Natural killer cell (primary cell): ENCODE data around the gene CEP170. TPM values are rescaled to one million over a fixed set of nuclear protein-coding genes. Genes with fewer than 3 reads are reported as not detected.
"Not testable (repeated sequence)": the region's sequence is repeated elsewhere in the genome, so short reads cannot be mapped to it uniquely, and the experiment has no call there.

ENCODE experiments used
- ATAC-seq, 3 donors: fragments of 150-1000 bp in 2 of 3; fragments of 200-7000 bp in 1 of 3; cut with Tn5 transposase; 1 replicate in 1 of 3; 2 replicates in 2 of 3; pipeline ENCODE4 v1.10.0; 2021; ENCODE audit warnings: mild to moderate bottlenecking in 2 of 3, moderate library complexity in 2 of 3
- DNase-seq, 2 donors: peaks; one replicate each; pipeline versions ENCODE4 v3.0.0 to v3.0.0-alpha.2; 2013 to 2021; ENCODE audit warnings: mixed read lengths in 1 of 2
- H3K27ac ChIP-seq: one replicate; pipeline ENCODE4 v1.5.1; 2013; ENCODE audit warnings: mild to moderate bottlenecking, low read length
- H3K27me3 ChIP-seq: one replicate; pipeline ENCODE4 v1.6.1; 2013; ENCODE audit warnings: low read length; ENCODE audit not compliant: control insufficient read depth, insufficient read depth
- H3K36me3 ChIP-seq: one replicate; pipeline ENCODE4 v1.6.1; 2013; ENCODE audit warnings: low read length; ENCODE audit not compliant: control insufficient read depth, insufficient read depth
- H3K4me1 ChIP-seq: one replicate; pipeline ENCODE4 v1.6.1; 2013; ENCODE audit warnings: low read length; ENCODE audit not compliant: control insufficient read depth, insufficient read depth
- H3K4me3 ChIP-seq: one replicate; pipeline ENCODE4 v1.5.1; 2013; ENCODE audit warnings: low read length
- H3K9me3 ChIP-seq: one replicate; pipeline ENCODE4 v1.6.1; 2013; ENCODE audit warnings: low read length; ENCODE audit not compliant: control insufficient read depth, insufficient read depth
- H3K27ac Mint-ChIP-seq, 2 donors: one replicate each; pipeline ENCODE4 v1.8.0; 2022; ENCODE audit warnings: mild to moderate bottlenecking in 2 of 2, mixed read lengths in 2 of 2, moderate library complexity in 1 of 2
- H3K27me3 Mint-ChIP-seq, 2 donors: one replicate each; pipeline ENCODE4 v1.8.0; 2022; ENCODE audit warnings: low read depth in 2 of 2, mixed read lengths in 2 of 2
- H3K36me3 Mint-ChIP-seq: one replicate; pipeline ENCODE4 v1.8.0; 2022; ENCODE audit warnings: mixed read lengths
- H3K4me1 Mint-ChIP-seq, 2 donors: one replicate each; pipeline ENCODE4 v1.8.0; 2022; ENCODE audit warnings: mixed read lengths in 2 of 2
- H3K4me3 Mint-ChIP-seq: one replicate; pipeline ENCODE4 v1.8.0; 2022; ENCODE audit warnings: mild to moderate bottlenecking, moderate library complexity, mixed read lengths
- H3K9me3 Mint-ChIP-seq, 2 donors: one replicate each; pipeline ENCODE4 v1.8.0; 2022; ENCODE audit warnings: mixed read lengths in 2 of 2
- WGBS: methylation state at CpG from one replicate; pipeline ENCODE4 v1.1.7; 2013; ENCODE audit warnings: missing lambda C conversion rate; ENCODE audit not compliant: insufficient coverage; 5-methylcytosine and 5-hydroxymethylcytosine counted together
- intact Hi-C: fragments of 100-400 bp; cut with micrococcal nuclease; formaldehyde crosslinking; loops from one replicate; pipeline ENCODE4 v1.14.2; 2022
- total RNA-seq, 4 donors: library from RNA; stranded (reverse); fragments of 120-200 nt in 1 of 4; gene quantifications; one replicate each; pipeline versions ENCODE4 v1.2.3 to v1.2.4, GENCODE V29; 2013 to 2022

CEP170 gene
- total RNA-seq, 3 donors from 2014 or later (not counting 1 experiment from before 2014, with no cell fraction given) = 13.5 to 22.7 (median 19.1) TPM

GRCh38 chr1:243147351-243147750 is 107.7 kb downstream of the CEP170 start:
- H3K4me3 Mint-ChIP-seq, H3K36me3 ChIP-seq, ATAC-seq, H3K36me3 Mint-ChIP-seq, H3K9me3 Mint-ChIP-seq, H3K27me3 Mint-ChIP-seq, DNase-seq, H3K9me3 ChIP-seq, H3K4me3 ChIP-seq, intact Hi-C loops, H3K27ac ChIP-seq, H3K27me3 ChIP-seq, H3K4me1 ChIP-seq, H3K27ac Mint-ChIP-seq, H3K4me1 Mint-ChIP-seq: not testable (repeated sequence)

GRCh38 chr1:243140498-243140897 is 114.6 kb downstream of the CEP170 start:
- no CpG with 5 or more reads among the region's 1 CpG for WGBS
- H3K4me1 Mint-ChIP-seq, ATAC-seq, H3K27me3 ChIP-seq, H3K4me3 ChIP-seq, H3K9me3 Mint-ChIP-seq, H3K9me3 ChIP-seq, H3K27ac ChIP-seq, H3K36me3 ChIP-seq, H3K27ac Mint-ChIP-seq, H3K4me3 Mint-ChIP-seq, intact Hi-C loops, H3K27me3 Mint-ChIP-seq, H3K4me1 ChIP-seq, H3K36me3 Mint-ChIP-seq, DNase-seq: not testable (repeated sequence)

GRCh38 chr1:243122876-243123409 is 132.1 kb downstream of the CEP170 start:
- H3K4me1 ChIP-seq, ATAC-seq, H3K4me3 ChIP-seq, intact Hi-C loops, H3K9me3 Mint-ChIP-seq, H3K9me3 ChIP-seq, H3K36me3 Mint-ChIP-seq, H3K27ac ChIP-seq, H3K27me3 ChIP-seq, H3K4me1 Mint-ChIP-seq, H3K27me3 Mint-ChIP-seq, H3K27ac Mint-ChIP-seq, H3K36me3 ChIP-seq, H3K4me3 Mint-ChIP-seq: not testable (repeated sequence)
- peak in 1 of 2 donors; percentile 19 for DNase-seq
- WGBS = 49% methylated on average over 3 of the region's 5 CpGs

- ATAC-seq, H3K4me1 Mint-ChIP-seq, H3K9me3 ChIP-seq: not testable (repeated sequence)
Measured at GRCh38 chr1:243121939-243122338, 133.1 kb downstream of the CEP170 start.

GRCh38 chr1:243118601-243119322 is 136.3 kb downstream of the CEP170 start:
- H3K9me3 Mint-ChIP-seq, H3K9me3 ChIP-seq, DNase-seq, H3K4me1 Mint-ChIP-seq, H3K36me3 Mint-ChIP-seq, H3K27ac ChIP-seq, H3K36me3 ChIP-seq, H3K27me3 Mint-ChIP-seq, H3K27me3 ChIP-seq, ATAC-seq, H3K4me3 ChIP-seq, H3K4me3 Mint-ChIP-seq, H3K27ac Mint-ChIP-seq, intact Hi-C loops: not testable (repeated sequence)
- WGBS = 76% methylated on average over 5 of the region's 5 CpGs
- H3K4me1 ChIP-seq = peaks cover 11% of the 10 kb centered on the region

More at GRCh38 chr1:243121939-243122338, 133.1 kb downstream of the CEP170 start:
- H3K9me3 Mint-ChIP-seq, H3K4me3 Mint-ChIP-seq, H3K36me3 ChIP-seq, DNase-seq, H3K27me3 ChIP-seq, H3K27ac ChIP-seq, H3K27ac Mint-ChIP-seq, H3K36me3 Mint-ChIP-seq, H3K4me3 ChIP-seq, H3K4me1 ChIP-seq, intact Hi-C loops, H3K27me3 Mint-ChIP-seq: not testable (repeated sequence)
- no CpG with 5 or more reads among the region's 5 CpGs for WGBS

- ATAC-seq, H3K9me3 Mint-ChIP-seq, H3K4me1 Mint-ChIP-seq, H3K4me3 ChIP-seq, H3K9me3 ChIP-seq, H3K36me3 ChIP-seq, DNase-seq, H3K27me3 ChIP-seq, H3K36me3 Mint-ChIP-seq, H3K27ac Mint-ChIP-seq, H3K27ac ChIP-seq, H3K4me3 Mint-ChIP-seq, intact Hi-C loops, H3K27me3 Mint-ChIP-seq: not testable (repeated sequence)
- H3K4me1 ChIP-seq = peaks cover 11% of the 10 kb centered on the region
- 87% methylated on average over 6 of the region's 7 CpGs for WGBS
Measured at GRCh38 chr1:243116187-243116586, 138.9 kb downstream of the CEP170 start.

- H3K27me3 ChIP-seq, intact Hi-C loops, DNase-seq, H3K27ac Mint-ChIP-seq, H3K4me3 ChIP-seq, ATAC-seq, H3K36me3 Mint-ChIP-seq, H3K9me3 Mint-ChIP-seq, H3K4me3 Mint-ChIP-seq, H3K4me1 Mint-ChIP-seq, H3K27ac ChIP-seq, H3K9me3 ChIP-seq, H3K36me3 ChIP-seq: not testable (repeated sequence)
- H3K4me1 ChIP-seq = peaks cover 11% of the 10 kb centered on the region
- H3K27me3 Mint-ChIP-seq = peaks cover 10 to 13% of the 10 kb centered on the region in 2 donors
- WGBS = 64% methylated on average over 3 of the region's 3 CpGs
Measured at GRCh38 chr1:243114769-243115168, 140.3 kb downstream of the CEP170 start.
